Mesenchymal stem cell (in vitro differentiated cells and primary cell): ENCODE data around the gene GAL3ST3.
"Not testable (repeated sequence)": the region's sequence is repeated elsewhere in the genome, so short reads cannot be mapped to it uniquely, and the experiment has no call there.

Experiments
- DNase-seq: peaks from one replicate; pipeline ENCODE4 v3.0.0-alpha.2; 2013
- H2AFZ ChIP-seq: one replicate; pipeline ENCODE4 v1.6.1; 2013; ENCODE audit warnings: low read depth, mild to moderate bottlenecking, control low read depth, inconsistent platforms, low read length, moderate library complexity
- H2AK5ac ChIP-seq: 2 replicates; pipeline ENCODE4 v1.6.1; 2013; ENCODE audit warnings: low read length, moderate library complexity, mild to moderate bottlenecking, inconsistent platforms; ENCODE audit not compliant: severe bottlenecking
- H2BK120ac ChIP-seq: one replicate; pipeline ENCODE4 v1.6.1; 2013; ENCODE audit warnings: low read depth, mild to moderate bottlenecking, inconsistent platforms, low read length, moderate library complexity
- H2BK12ac ChIP-seq, 2 experiments: one replicate each; pipeline ENCODE4 v1.6.1; 2013; ENCODE audit warnings: inconsistent platforms in 2 of 2, low read length in 2 of 2, mild to moderate bottlenecking in 2 of 2, moderate library complexity in 2 of 2, control low read depth in 1 of 2
- H2BK15ac ChIP-seq: one replicate; pipeline ENCODE4 v1.6.1; 2013; ENCODE audit warnings: mild to moderate bottlenecking, low read depth, inconsistent platforms; ENCODE audit not compliant: poor library complexity, severe bottlenecking
- H2BK5ac ChIP-seq: 2 replicates; pipeline ENCODE4 v1.6.1; 2013; ENCODE audit warnings: low read depth, mild to moderate bottlenecking, low read length, control low read depth, inconsistent platforms; ENCODE audit not compliant: poor library complexity, severe bottlenecking
- H3K14ac ChIP-seq, 2 experiments: one replicate each; pipeline ENCODE4 v1.6.1; 2013; ENCODE audit warnings: inconsistent platforms in 2 of 2, low read length in 2 of 2, control low read depth in 1 of 2, mild to moderate bottlenecking in 1 of 2, moderate library complexity in 1 of 2
- H3K18ac ChIP-seq, 2 experiments: one replicate each; pipeline ENCODE4 v1.6.1; 2013; ENCODE audit warnings: inconsistent platforms in 2 of 2, low read length in 2 of 2, control low read depth in 1 of 2, low read depth in 1 of 2, mild to moderate bottlenecking in 1 of 2
- H3K23ac ChIP-seq, 2 experiments: one replicate each; pipeline ENCODE4 v1.6.1; 2013; ENCODE audit warnings: inconsistent platforms in 2 of 2, low read length in 2 of 2, mild to moderate bottlenecking in 2 of 2, moderate library complexity in 2 of 2, control low read depth in 1 of 2
- H3K27ac ChIP-seq: 2 replicates; pipeline ENCODE4 v1.5.1; 2013; ENCODE audit warnings: mild to moderate bottlenecking, moderate library complexity, low read length, control low read depth, inconsistent platforms; ENCODE audit not compliant: poor library complexity, severe bottlenecking
- H3K27me3 ChIP-seq, 2 experiments: 2 replicates each; pipeline versions ENCODE4 v1.6.1 to v1.7.0; 2013; ENCODE audit warnings: low read length in 2 of 2, mild to moderate bottlenecking in 2 of 2, moderate library complexity in 2 of 2, control low read depth in 1 of 2, inconsistent platforms in 1 of 2; ENCODE audit not compliant: control insufficient read depth in 1 of 2, insufficient read depth in 1 of 2
- H3K36me3 ChIP-seq, 2 experiments: 2 replicates each; pipeline versions ENCODE4 v1.6.1 to v1.7.0; 2013; ENCODE audit warnings: low read length in 2 of 2, control low read depth in 1 of 2, inconsistent platforms in 1 of 2, low read depth in 1 of 2, mild to moderate bottlenecking in 1 of 2; ENCODE audit not compliant: insufficient read depth in 2 of 2, control insufficient read depth in 1 of 2
- H3K4ac ChIP-seq, 2 experiments: one replicate each; pipeline ENCODE4 v1.6.1; 2013; ENCODE audit warnings: inconsistent platforms in 2 of 2, low read length in 2 of 2, mild to moderate bottlenecking in 2 of 2, moderate library complexity in 2 of 2, control low read depth in 1 of 2, low read depth in 1 of 2
- H3K4me1 ChIP-seq: 2 replicates; pipeline ENCODE4 v1.6.1; 2013; ENCODE audit warnings: low read depth, low read length, control low read depth; ENCODE audit not compliant: control insufficient read depth, insufficient read depth
- H3K4me2 ChIP-seq: 2 replicates; pipeline ENCODE4 v1.6.1; 2013; ENCODE audit warnings: low read length, mild to moderate bottlenecking, inconsistent platforms; ENCODE audit not compliant: poor library complexity, severe bottlenecking
- H3K4me3 ChIP-seq, 2 experiments: 2 replicates each; pipeline versions ENCODE4 v1.5.1 to v1.7.0; 2013; ENCODE audit warnings: low read length in 2 of 2, mild to moderate bottlenecking in 2 of 2, control low read depth in 1 of 2, low read depth in 1 of 2; ENCODE audit not compliant: insufficient read depth in 1 of 2
- H3K79me1 ChIP-seq: replicated peaks from 2 replicates; pipeline ENCODE4 v1.6.1; 2013; ENCODE audit warnings: mild to moderate bottlenecking, control low read depth, low read length, inconsistent platforms; ENCODE audit not compliant: poor library complexity, severe bottlenecking
- H3K9ac ChIP-seq: 2 replicates; pipeline ENCODE4 v1.7.0; 2013; ENCODE audit warnings: mild to moderate bottlenecking, low read length, moderate library complexity
- H3K9me3 ChIP-seq: 2 replicates; pipeline ENCODE4 v1.7.0; 2013; ENCODE audit warnings: mild to moderate bottlenecking, low read length; ENCODE audit not compliant: control insufficient read depth
- H4K8ac ChIP-seq: one replicate; pipeline ENCODE4 v1.6.1; 2013; ENCODE audit warnings: inconsistent platforms, mild to moderate bottlenecking, low read length, moderate library complexity
- H4K91ac ChIP-seq: one replicate; pipeline ENCODE4 v1.6.1; 2013; ENCODE audit warnings: mild to moderate bottlenecking, low read length, inconsistent platforms
- WGBS: methylation state at CpG from one replicate; pipeline ENCODE4 v1.1.7; 2013; ENCODE audit warnings: mixed read lengths; 5-methylcytosine and 5-hydroxymethylcytosine counted together

GAL3ST3 gene

DNA sequence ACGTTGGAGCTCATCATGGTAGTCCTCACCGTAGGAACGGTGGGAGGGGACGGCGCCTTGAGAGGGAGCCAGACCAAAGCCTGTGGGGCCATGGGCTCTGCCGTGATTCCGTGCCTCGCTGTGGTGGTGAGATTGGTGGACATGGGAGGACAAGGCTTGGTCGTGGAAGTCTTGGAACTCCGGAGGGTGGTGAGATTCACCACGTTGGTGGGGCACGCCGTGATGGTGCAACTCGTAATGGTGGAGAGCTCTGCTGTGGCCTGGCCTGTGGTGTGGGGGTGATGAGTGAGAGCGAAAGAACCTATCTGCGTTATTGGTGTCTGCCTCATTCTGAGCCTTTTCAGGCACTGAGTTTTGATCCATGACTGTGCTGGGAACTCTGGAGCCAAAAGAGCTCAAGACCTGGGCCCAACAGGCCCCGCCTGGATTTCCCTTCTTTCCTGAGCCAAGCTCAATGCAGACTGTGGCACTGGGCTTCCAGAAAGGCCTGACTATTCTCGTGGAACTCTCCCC is 22.9 kb downstream of the GAL3ST3 start, which contains the start of gene CATSPER1:
Gene CATSPER1 (minus strand): TSS at position 463 of the 513 bp plus-strand sequence. CDS start 100 bp downstream, at position 363.
- H4K91ac ChIP-seq = peak within 1 kb of the TSS; percentile 20
- no peak within 1 kb of the TSS for H4K8ac ChIP-seq
- H2BK12ac ChIP-seq = no peak within 1 kb of the TSS
- no peak within 1 kb of the TSS for H3K4ac ChIP-seq
- H2BK120ac ChIP-seq = no peak within 1 kb of the TSS
- WGBS = 92% methylated on average over 18 of the region's 18 CpGs
- peaks cover 0 to 23% of the 10 kb centered on the region in 2 experiments for H3K27me3 ChIP-seq
- no peaks in the 10 kb centered on the region for H3K79me1 ChIP-seq
- H3K18ac ChIP-seq = no peak within 1 kb of the TSS
- H3K9me3 ChIP-seq = no peaks in the 10 kb centered on the region
- no peak within 1 kb of the TSS for H2AFZ ChIP-seq
- no peak within 1 kb of the TSS for H2BK15ac ChIP-seq
- H3K4me2 ChIP-seq = no peak within 1 kb of the TSS
- peaks cover 10% of the 10 kb centered on the region for H3K4me1 ChIP-seq
- no peak for DNase-seq
- no peak within 1 kb of the TSS for H3K14ac ChIP-seq
- no peaks in the 10 kb centered on the region for H3K36me3 ChIP-seq
- no peak within 1 kb of the TSS for H2AK5ac ChIP-seq
- no peak within 1 kb of the TSS for H3K9ac ChIP-seq
- H3K4me3 ChIP-seq = no peak within 1 kb of the TSS
- no peak within 1 kb of the TSS for H2BK5ac ChIP-seq
- no peak within 1 kb of the TSS for H3K27ac ChIP-seq
- H3K23ac ChIP-seq = no peak within 1 kb of the TSS

DNA sequence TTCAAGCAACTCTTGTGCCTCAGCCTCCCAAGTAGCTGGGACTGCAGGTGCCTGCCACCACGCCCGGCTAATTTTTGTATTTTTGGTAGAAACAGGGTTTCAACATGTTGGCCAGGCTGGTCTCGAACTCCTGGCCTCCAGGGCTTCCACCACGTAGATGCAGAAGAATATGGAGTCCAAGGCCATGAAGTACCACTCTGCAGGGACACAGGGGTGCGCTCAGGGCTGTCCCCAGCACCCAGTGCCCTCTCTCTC is 25.8 kb downstream of the GAL3ST3 start:
- peaks cover 0 to 20% of the 10 kb centered on the region in 2 experiments for H3K27me3 ChIP-seq
- H3K18ac ChIP-seq, H2AK5ac ChIP-seq, H3K14ac ChIP-seq, H3K4me2 ChIP-seq, H3K4ac ChIP-seq, H3K23ac ChIP-seq, H2AFZ ChIP-seq, H3K27ac ChIP-seq, H3K4me3 ChIP-seq, H2BK120ac ChIP-seq, DNase-seq, H2BK15ac ChIP-seq, H3K79me1 ChIP-seq, H3K9me3 ChIP-seq, H3K36me3 ChIP-seq, H4K91ac ChIP-seq, H3K9ac ChIP-seq, H4K8ac ChIP-seq, H2BK12ac ChIP-seq, H2BK5ac ChIP-seq: not testable (repeated sequence)
- WGBS = 76% methylated on average over 5 of the region's 5 CpGs
- H3K4me1 ChIP-seq = peaks cover 16% of the 10 kb centered on the region

DNA sequence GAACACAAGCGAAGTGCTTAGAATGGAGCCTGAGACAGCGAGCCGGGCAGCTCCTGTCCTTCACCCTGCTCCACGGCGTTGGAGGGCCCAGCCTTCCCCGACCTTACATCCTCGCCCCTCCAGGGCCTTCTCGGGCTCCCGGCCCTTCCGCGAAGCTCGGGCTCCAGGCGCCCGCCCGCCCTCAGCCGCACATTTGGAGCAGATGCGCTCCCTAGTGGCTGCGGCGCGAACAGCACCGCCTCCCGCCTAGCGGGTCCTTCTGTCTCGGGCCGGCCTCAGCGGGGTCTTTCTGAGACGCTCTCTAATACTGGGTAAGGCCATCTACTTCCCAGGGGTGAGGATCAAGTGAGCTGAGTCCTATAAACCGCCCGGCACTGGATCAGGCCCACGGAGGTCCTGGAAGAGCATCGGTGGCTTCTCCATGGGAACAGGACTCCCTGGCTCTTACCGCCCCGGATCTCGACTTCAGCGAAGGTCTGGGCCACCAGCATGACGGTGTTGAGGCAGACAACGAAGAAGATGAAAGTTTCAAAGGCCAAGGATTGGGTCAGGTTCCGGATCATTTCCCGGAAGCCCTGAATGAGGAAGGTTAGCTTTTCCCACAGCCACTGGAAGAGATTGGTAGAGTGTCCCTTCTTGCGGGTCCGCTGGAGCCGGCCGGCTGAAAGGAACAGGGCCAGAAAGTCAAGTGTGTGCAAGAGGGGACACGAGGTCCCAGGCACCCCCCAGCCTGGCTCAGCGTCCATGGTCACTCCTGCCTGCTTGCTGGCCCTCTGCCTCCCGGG is 26.4 kb downstream of the GAL3ST3 start:
- H3K27me3 ChIP-seq = peaks cover 0 to 15% of the 10 kb centered on the region in 2 experiments
- DNase-seq = peak; percentile 65
- peak overlapping the region; percentile 59 for H2AFZ ChIP-seq
- no peak overlapping the region for H3K4ac ChIP-seq
- no peak overlapping the region for H3K23ac ChIP-seq
- no peak overlapping the region for H4K91ac ChIP-seq
- no peak overlapping the region for H3K14ac ChIP-seq
- H3K9ac ChIP-seq = peak overlapping the region; percentile 78
- 27% methylated on average over 46 of the region's 46 CpGs for WGBS
- no peak overlapping the region for H2BK15ac ChIP-seq
- H3K4me3 ChIP-seq = peak overlapping the region in 1 of 2 experiments; percentile 61
- H3K18ac ChIP-seq = no peak overlapping the region
- no peaks in the 10 kb centered on the region for H3K36me3 ChIP-seq
- no peak overlapping the region for H2AK5ac ChIP-seq
- no peak overlapping the region for H2BK120ac ChIP-seq
- no peak overlapping the region for H2BK5ac ChIP-seq
- no peaks in the 10 kb centered on the region for H3K9me3 ChIP-seq
- no peak overlapping the region for H3K27ac ChIP-seq
- H3K4me2 ChIP-seq = peak overlapping the region; percentile 73
- H4K8ac ChIP-seq = peak overlapping the region; percentile 94
- H2BK12ac ChIP-seq = no peak overlapping the region
- no peaks in the 10 kb centered on the region for H3K79me1 ChIP-seq
- H3K4me1 ChIP-seq = peaks cover 16% of the 10 kb centered on the region

DNA sequence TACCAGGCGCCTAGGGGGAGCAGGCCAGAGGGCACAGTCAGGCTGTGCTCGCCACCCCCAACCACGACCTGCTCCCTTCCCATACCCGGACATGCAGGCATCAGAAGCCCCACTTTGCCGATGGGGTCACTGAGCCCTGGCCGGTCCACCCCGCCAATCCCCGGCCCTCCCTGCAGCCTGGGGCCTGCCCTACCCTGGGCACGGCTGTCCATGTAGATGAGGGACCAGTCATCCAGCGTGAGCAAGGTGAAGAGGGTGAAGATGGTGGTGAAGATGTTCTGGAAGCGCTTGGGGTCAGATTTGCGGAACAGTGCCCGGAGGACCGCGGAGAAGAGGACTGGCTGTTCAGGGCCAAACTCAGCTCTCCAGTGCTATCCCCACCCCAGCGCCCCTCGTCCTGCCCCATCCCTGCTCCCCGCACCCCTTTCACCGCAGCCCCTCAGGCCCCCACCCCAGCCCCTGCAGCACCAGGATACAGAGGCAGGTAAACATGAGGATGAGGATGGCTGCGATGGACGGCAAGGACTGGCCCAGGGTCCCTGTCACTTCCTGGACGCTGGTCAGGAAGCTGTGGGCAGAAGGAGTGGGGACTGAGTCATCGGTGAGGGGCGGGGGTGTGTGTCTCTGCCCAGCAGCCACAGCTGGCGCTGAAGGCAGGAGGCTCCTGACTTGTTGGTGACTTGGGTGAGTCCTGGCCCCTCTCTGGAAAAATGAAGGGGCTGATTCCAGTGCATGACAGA is 28.2 kb downstream of the GAL3ST3 start:
- Histone ChIP-seq H3K23ac (no peak overlapping the region), H4K8ac (peak overlapping the region; percentile 77), H3K27ac (no peak overlapping the region), H2BK12ac (peak overlapping the region; percentile 29 to 84), H2AK5ac (no peak overlapping the region), H3K4me2 (no peak overlapping the region), H3K9ac (peak overlapping the region; percentile 32), H3K4me3 (no peak overlapping the region), H3K4me1 (peaks cover 20% of the 10 kb centered on the region), H2BK15ac (no peak overlapping the region), H3K18ac (peak overlapping the region; percentile 14 to 83), H4K91ac (peak overlapping the region; percentile 74), H3K9me3 (no peaks in the 10 kb centered on the region), H3K36me3 (no peaks in the 10 kb centered on the region), H3K27me3 (peaks cover 0 to 14% of the 10 kb centered on the region in 2 experiments), H3K14ac (peak overlapping the region in 1 of 2 experiments; percentile 80), H3K4ac (peak overlapping the region in 1 of 2 experiments; percentile 60), H2BK5ac (no peak overlapping the region), H2BK120ac (no peak overlapping the region), H2AFZ (no peak overlapping the region), H3K79me1 (no peaks in the 10 kb centered on the region)
- WGBS = 61% methylated on average over 15 of the region's 25 CpGs
- DNase-seq = peak; percentile 85
